Stimulated activated CD8-positive, alpha-beta memory T cell treated with anti-CD3 and anti-CD28 coated beads, Interleukin-7, amount 100 ng/mL, for 4 hours (primary cell): ENCODE results near the gene GTF2F1.
"Not testable (repeated sequence)": the region's sequence is repeated elsewhere in the genome, so short reads cannot be mapped to it uniquely, and the experiment has no call there.

Experiments used
- DNase-seq, 2 donors: peaks; one replicate each; pipeline ENCODE4 v3.0.0-alpha.2; 2020; ENCODE audit warnings: low read depth in 2 of 2

Gene GTF2F1

DNA sequence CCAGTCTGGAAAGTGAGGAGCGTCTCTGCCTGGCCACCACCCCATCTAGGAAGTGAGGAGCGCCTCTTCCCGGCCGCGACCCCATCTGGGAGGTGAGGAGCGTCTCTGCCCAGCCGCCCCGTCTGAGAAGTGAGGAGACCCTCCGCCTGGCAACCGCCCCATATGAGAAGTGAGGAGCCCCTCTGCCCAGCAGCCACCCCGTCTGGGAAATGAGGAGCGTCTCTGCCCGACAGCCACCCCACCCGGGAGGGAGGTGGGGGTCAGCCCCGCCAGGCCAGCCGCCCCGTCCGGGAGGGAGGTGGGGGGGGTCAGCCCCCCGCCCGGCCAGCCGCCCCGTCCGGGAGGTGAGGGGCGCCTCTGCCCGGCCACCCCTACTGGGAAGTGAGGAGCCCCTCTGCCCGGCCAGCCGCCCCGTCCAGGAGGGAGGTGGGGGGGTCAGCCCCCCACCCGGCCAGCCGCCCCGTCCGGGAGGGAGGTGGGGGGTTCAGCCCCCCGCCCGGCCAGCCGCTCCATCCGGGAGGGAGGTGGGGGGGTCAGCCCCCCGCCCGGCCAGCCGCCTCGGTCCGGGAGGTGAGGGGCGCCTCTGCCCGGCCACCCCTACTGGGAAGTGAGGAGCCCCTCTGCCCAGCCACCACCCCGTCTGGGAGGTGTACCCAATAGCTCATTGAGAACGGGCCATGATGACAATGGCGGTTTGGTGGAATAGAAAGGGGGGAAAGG is 37.5 kb downstream of the GTF2F1 start:
- DNase-seq = not testable (repeated sequence)

DNA sequence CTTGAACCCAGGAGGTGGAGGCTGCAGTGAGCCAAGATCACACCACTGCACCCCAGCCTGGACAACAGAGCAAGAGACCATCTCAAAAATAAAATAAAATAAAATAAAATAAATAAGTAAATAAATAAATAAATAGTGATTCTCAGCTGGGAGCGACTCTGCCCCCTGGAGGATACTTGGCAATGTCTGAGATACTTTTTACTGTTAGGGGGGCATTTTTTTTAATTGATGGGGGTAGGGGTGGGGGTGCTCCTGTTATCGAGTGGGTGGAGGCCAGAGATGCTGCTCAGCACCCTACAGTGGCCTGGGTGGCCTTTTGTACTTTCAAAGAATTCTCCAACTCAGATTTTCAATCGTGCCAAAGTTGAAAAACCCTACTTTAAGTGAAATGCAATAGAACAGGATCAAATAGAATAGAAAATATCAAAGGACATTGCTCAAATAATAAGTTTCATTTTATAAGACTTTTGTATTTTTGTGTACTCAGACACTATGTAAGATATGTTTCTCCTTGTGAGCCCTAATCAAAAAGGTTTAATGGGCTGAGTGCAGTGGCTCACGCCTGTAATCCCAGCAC is 38.8 kb downstream of the GTF2F1 start:
- DNase-seq = no peak

DNA sequence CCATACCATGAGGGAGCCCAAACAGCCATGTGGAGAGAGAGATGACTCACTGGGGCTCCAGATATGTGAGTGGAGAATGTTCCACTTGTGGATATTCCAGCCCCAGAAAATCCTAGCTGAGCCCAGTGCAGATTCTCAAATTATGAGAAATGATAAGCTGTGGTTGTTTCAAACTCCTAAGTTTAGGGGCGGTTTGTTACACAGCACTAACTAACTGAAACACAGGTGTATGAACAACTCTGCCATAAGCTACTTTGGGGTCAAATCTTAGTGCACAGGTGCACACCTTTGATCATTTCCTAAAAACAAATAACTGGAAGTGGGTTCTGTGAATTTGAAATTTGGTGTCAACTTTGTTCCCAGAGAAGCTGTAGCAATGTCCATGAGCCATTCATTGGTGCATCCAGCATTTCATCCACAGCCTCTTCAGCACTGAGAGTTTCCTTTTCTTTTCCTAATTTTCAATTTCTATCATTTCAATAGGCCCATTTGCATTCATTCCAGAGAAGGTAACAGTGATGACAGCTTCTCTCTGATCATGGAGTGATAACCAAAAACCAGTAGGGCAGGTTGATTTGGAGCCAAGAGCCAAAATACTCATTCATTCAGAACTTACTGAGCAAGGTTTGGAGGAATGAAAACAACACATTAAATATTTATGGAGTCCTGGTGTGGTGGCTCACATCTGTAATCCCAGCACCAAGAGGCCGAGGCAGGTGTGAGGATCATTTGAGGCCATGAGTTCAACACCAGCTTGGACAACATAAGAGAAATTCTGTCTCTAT is 40.4 kb downstream of the GTF2F1 start:
- no peak for DNase-seq

DNA sequence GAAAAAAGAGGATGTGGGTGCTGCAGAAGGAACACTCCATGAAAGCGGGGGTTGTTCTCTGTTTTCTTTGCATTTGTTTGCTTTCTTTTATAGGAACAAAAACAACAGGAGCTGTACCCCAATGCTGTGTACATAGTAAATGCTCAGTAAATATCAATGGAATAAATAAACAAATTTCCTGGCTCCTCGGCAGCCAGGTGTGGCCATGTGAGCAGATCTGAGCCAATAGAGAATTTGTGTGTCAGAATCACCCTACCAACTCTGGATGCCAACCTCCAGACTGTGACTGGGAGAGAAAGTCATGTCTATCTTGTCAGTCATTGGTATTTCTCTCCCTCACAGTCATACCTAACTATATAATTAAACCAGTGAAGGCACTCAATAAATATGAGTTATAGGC is 42.3 kb downstream of the GTF2F1 start:
- DNase-seq = no peak

DNA sequence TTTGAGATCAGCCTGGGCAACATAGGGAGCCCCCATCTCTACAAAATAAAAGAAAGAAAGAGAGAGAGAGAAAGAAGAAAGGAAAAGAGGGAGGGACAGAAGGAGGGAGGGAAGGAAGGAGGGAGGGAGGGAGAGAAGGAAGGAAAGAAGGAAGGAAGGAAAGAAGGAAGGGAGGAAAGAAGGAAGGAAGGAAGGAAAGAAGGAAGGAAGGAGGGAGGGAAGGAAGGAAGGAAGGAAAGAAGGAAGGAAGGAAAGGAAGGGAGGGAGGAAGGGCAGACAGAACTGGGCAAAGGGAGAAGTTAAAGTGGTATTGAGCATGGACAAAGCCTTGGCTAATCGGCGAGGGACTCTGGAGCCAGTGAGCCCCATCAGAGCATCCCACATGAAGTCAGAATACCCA is 43.7 kb downstream of the GTF2F1 start:
- DNase-seq = not testable (repeated sequence)

DNA sequence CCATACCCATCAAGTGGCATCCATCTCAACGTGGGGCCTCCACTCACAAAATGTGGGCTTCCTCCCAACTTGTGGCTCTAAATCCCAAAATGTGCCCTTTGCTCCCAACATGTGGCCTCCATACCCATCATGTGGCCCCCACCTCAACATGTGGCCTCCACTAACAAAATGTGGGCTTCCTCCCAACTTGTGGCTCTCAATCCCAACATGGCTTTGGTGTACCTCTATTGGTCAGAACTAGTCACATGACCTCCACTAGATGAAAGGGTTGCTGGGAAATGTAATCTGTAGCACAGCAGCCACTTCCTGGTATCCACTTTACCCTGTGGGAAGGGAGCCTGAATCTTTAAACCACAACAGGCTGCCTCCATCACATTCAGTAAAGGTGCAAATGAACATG is 49.5 kb downstream of the GTF2F1 start:
- no peak for DNase-seq

DNA sequence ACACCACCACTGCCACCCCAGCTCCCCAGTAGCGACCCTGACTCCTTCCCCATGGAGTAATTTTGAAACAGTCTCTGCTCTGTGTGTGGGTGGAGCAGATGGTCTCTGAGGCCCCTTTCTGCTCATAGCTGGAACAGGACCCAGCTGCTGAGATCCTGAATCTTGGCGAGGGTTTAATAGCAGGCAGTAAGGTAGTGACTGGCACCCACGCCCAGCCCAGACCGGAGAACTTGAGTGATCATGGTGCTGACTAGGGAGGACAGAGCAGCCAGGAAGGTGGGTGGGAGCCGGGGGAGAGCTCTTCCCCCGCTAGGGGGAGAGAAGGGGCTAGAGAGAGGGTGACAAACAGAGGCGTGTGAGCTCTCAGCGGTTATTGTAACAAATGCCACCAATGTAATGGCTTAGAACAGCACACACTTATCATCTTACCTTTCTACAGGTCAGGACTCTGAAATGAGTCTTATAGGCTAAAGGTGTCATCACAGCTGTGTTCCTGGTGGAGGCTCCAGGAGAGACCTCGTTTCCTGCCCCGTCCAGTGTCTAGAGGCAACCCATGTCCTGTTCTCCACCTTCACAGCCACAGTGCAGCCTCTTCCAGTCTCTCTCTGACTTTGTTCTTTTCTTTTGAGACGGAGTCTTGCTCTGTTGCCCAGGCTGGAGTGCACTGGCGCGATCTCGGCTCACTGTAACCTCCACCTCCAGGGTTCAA is 52.3 kb downstream of the GTF2F1 start:
- no peak for DNase-seq

DNA sequence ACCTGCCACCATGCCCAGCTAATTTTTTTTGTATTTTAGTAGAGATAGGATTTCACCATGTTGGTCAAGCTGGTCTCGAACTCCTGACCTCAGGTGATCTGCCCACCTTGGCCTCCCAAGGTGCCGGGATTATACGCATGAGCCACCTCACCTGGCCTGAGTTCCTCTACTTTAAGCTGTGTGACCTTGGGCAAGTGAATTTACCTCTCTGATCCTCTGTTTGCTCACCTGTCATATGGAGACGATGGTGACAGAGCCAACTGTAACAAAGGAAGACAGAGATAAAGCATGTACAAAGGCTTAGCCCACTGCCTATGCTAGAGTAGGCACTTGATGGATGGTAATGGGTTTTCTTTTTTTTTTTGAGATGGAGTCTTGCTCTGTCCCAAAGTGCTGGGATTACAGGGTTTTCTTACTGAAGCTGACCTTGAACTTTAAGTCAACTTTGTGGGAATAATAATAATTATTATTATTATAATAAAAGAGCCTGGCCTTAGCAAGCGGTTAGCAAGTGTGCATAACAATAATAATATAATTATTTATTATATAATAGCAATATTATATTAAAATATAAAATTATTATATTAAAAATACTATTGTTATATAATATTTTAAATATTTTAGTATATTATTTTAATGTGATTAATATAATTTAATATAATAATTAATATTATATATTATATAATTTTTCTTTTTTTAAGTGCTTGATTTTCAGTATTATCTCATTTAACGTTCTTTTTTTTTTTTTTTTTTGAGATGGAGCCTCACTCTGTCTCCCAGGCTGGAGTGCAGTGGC is 58.3 kb downstream of the GTF2F1 start:
- no peak for DNase-seq

DNA sequence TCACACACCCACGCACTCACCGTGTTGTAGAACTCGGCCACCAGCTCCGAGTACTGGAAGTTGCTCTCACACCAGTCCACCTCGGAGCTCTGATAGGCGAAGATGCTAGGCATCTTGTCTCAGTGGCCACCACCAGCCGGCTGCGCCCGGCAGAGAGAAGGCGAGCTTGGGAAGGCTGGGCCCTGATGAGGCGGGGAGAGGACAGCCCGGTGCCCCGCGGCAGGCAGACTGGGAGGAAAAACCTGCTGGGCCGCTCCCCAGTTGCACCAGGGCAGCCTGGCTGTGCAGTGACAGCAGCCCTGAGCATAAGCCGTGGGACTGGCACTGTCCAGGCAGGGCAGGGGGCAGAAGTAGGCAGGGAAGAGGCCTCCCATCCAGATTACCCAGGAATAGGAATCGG is 59.5 kb downstream of the GTF2F1 start, which contains the start of gene ACER1:
ACER1 (minus strand) TSS at position 174 of the 400 bp plus-strand sequence; CDS start at position 113, 61 bp downstream.
- DNase-seq = no peak
